ENCODE measurements around the gene MAP4. TPM values are rescaled to one million over a fixed set of nuclear protein-coding genes. Genes with fewer than 3 reads are reported as not detected.

Gene MAP4
- polyA plus RNA-seq, 4 donors = 30.0 to 74.2 (median 55.7) TPM

DNA sequence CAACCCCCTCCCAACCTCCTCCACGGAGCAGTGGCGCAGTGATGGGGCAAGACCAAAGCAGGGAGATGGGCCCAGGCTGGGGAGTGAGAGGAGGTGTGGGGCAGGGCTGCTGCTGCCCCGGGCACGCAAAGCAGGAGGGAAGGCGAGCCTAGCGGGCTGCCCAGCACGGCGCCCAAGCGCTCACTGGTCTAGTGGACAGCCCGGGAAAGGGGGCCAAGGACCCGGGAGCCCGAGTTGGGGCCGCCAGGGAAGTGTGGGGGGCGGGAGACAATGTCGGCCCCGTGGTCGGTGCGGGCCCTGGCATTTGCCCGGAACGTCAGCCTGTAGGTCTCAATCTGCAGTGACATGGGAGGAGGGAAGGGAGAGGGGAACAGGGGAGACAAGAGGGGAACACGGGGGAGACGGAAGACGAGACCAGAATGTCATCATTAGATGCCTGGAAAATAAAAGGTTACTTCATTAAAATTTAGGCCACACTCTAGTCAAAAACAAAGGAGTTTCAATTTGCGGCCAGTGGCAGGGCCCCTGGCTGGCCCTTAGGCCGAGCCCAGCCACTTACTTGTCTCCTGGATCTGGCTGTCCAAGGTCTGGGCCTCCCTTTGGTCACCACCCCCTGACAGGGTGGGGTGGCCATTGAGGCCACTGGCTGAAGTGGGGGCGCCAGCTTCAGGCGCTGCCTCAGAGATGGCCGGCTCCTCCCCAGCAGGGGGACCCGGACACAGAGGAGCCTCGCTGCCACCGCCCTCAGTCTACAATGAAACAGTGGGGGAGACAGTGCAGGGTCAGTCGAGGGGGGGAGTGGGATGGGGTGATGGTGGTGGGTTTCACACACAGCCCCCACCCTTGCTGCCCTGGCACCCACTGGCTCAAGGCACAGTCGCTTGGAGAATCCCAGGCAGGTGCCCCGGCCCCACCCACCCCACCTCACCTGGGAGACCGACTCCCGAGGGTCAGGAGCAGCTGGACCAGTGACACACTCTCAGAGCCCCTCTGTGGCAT, 163.3 kb downstream of the MAP4 start:
- Histone ChIP-seq H3K4me1 (ENCODE audit: control insufficient read depth in 3 of 3, insufficient read depth in 2 of 3, low read depth in 1 of 3, low read length in 2 of 3) (no peaks in the 10 kb centered on the region), H3K4me3 (ENCODE audit: low read depth in 1 of 3, low read length in 3 of 3) (no peak overlapping the region), H3K27me3 (ENCODE audit: control insufficient read depth in 3 of 3, insufficient read depth in 3 of 3, low read length in 3 of 3) (no peaks in the 10 kb centered on the region), H3K9me3 (ENCODE audit: control insufficient read depth in 2 of 2, insufficient read depth in 1 of 2, low read depth in 1 of 2, low read length in 1 of 2) (no peaks in the 10 kb centered on the region), H3K27ac (ENCODE audit: low read depth in 1 of 3, low read length in 2 of 3) (no peak overlapping the region), H3K36me3 (ENCODE audit: control insufficient read depth in 3 of 3, insufficient read depth in 2 of 3, low read depth in 1 of 3, low read length in 3 of 3) (peaks cover 12 to 97% (median 21%) of the 10 kb centered on the region in 3 donors)
- WGBS, 3 donors = 90 to 91% (median 90%) methylated on average over 34 to 36 of the region's 36 CpGs
- DNase-seq (no peak), FAIRE-seq (no peak)

DNA sequence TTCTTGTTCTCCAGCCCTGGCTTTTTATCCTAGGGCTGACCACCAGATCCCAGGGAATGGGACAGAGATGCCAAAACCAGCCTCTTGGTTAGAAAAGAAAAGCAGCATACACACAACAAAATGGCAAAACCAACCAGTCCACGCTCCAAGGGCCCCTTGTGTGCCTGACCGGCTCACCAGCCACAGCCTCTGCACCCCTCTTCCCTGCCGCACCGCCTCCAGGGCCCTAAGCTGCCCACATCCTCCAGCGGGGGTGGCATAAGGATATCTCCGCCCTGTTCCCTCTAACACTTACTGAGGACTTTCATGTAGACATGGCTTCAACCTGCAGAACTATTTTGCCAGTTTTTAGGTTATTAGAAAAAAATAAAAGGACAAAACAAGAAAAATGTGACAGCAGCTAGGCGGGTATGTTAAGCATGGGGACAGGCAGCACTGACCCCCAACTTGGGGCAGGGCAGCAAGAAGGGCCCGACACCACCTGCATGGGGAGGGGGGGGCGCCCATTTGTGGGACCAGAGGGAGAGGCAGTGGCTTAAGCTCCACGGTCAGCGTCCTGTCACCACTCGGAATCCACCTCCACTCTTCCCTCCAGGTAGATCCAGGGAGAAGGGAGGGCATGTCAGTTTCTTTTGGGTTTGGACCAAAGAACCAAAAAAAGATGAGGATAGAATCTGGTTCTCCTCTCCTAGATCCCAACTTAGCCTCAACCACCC, 164.2 kb downstream of the MAP4 start:
- DNase-seq = no peak
- no peak overlapping the region for H3K4me3 ChIP-seq (ENCODE audit: low read depth in 1 of 3, low read length in 3 of 3)
- H3K27me3 ChIP-seq (ENCODE audit: control insufficient read depth in 3 of 3, insufficient read depth in 3 of 3, low read length in 3 of 3) = no peaks in the 10 kb centered on the region
- no peaks in the 10 kb centered on the region for H3K9me3 ChIP-seq (ENCODE audit: control insufficient read depth in 2 of 2, insufficient read depth in 1 of 2, low read depth in 1 of 2, low read length in 1 of 2)
- peaks cover 15 to 100% (median 25%) of the 10 kb centered on the region in 3 donors for H3K36me3 ChIP-seq (ENCODE audit: control insufficient read depth in 3 of 3, insufficient read depth in 2 of 3, low read depth in 1 of 3, low read length in 3 of 3)
- no peak for FAIRE-seq
- WGBS, 3 donors = 90 to 94% (median 93%) methylated on average over 11 to 12 of the region's 12 CpGs
- no peak overlapping the region for H3K27ac ChIP-seq (ENCODE audit: low read depth in 1 of 3, low read length in 2 of 3)
- H3K4me1 ChIP-seq (ENCODE audit: control insufficient read depth in 3 of 3, insufficient read depth in 2 of 3, low read depth in 1 of 3, low read length in 2 of 3) = no peaks in the 10 kb centered on the region

DNA sequence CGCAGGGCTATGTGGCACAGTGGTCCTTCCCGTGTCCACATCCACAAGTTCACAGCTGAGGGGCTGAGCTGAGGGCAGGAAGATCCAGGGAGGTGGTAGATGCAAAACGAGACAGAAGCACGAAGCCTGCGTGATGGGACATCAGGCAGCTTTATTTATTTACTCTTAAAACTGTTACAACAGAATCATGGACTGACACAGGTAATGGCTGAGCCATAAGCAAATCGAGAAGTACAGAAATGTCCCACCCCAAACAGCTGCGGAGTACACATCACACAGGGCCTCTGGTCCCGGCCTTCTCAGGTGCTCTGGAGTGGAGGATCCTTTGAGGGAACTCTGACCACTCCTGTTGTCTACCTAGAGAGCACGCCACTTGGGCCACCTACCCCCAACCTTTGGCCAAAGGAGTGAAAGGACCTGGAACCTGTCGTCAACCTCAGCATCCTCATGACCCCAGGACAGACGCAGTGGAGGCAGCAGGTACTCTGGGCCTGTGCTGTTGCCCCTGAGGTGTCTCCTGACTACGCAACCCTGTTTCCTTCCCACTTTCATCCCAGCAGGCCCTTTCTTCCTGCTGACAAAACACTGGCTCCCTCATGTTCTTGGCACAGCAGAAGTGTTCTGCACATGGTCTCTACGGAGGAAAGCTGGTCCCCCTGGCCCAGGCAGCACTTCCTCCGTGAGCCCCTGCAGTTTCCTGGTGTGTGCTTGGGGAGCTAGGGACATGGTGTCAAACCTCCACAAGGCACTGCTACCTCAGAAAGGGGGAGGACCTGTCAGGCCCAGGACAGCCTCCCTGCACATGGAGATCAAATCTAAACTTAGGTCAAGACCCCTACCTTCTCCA, 165.4 kb downstream of the MAP4 start:
- H3K9me3 ChIP-seq (ENCODE audit: control insufficient read depth in 2 of 2, insufficient read depth in 1 of 2, low read depth in 1 of 2, low read length in 1 of 2) = no peaks in the 10 kb centered on the region
- H3K4me3 ChIP-seq (ENCODE audit: low read depth in 1 of 3, low read length in 3 of 3) = no peak overlapping the region
- no peak for FAIRE-seq
- H3K27ac ChIP-seq (ENCODE audit: low read depth in 1 of 3, low read length in 2 of 3) = no peak overlapping the region
- no peaks in the 10 kb centered on the region for H3K27me3 ChIP-seq (ENCODE audit: control insufficient read depth in 3 of 3, insufficient read depth in 3 of 3, low read length in 3 of 3)
- DNase-seq = no peak
- H3K36me3 ChIP-seq (ENCODE audit: control insufficient read depth in 3 of 3, insufficient read depth in 2 of 3, low read depth in 1 of 3, low read length in 3 of 3) = peaks cover 18 to 100% (median 30%) of the 10 kb centered on the region in 3 donors
- 80 to 82% (median 80%) methylated on average over 14 of the region's 14 CpGs for WGBS, 3 donors
- no peaks in the 10 kb centered on the region for H3K4me1 ChIP-seq (ENCODE audit: control insufficient read depth in 3 of 3, insufficient read depth in 2 of 3, low read depth in 1 of 3, low read length in 2 of 3)

DNA sequence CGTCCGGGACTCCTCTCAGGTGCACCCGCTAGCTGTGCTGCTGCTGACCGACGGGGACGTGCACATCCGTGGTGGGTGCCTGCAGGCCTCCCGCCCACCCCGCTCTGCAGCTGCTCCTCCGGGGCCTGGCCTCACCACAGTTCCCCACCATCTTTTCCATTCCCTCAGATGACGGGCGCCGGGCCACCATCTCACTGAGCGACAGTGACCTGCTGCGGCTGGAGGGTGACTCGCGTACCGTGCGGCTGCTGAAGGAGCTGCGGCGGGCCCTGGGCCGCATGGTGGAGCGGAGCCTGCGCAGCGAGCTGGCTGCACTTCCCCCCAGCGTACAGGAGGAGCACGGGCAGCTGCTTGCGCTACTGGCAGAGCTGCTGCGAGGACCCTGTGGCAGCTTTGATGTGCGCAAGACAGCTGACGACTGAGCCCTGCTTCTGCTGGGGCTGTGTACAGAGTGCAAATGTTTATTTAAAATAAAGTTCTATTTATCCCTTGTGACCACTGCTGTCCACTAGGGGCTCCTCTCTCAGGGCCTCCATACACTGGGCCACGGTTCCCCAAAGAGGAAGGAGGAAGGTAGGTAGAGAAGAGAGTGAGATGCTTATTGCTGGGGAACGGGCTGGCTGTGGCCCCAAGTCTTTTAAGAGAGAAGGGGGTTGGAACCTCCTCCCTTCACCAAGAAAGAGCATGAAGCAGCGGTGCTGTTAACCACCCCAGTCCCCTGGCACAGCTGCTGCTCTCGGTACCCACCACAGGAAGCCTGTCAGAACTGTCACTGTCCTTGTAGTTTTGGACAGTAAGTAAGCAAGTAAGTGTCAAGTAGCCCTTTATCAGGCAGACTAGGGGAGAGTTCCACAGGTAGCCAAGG, 166.3 kb downstream of the MAP4 start:
- no peak overlapping the region for H3K4me3 ChIP-seq (ENCODE audit: low read depth in 1 of 3, low read length in 3 of 3)
- peak; percentile 13 to 26 for DNase-seq
- no peak for FAIRE-seq
- 85 to 89% (median 89%) methylated on average over 34 to 35 of the region's 35 CpGs for WGBS, 3 donors
- H3K4me1 ChIP-seq (ENCODE audit: control insufficient read depth in 3 of 3, insufficient read depth in 2 of 3, low read depth in 1 of 3, low read length in 2 of 3) = no peaks in the 10 kb centered on the region
- H3K36me3 ChIP-seq (ENCODE audit: control insufficient read depth in 3 of 3, insufficient read depth in 2 of 3, low read depth in 1 of 3, low read length in 3 of 3) = peaks cover 20 to 100% (median 31%) of the 10 kb centered on the region in 3 donors
- no peaks in the 10 kb centered on the region for H3K27me3 ChIP-seq (ENCODE audit: control insufficient read depth in 3 of 3, insufficient read depth in 3 of 3, low read length in 3 of 3)
- no peaks in the 10 kb centered on the region for H3K9me3 ChIP-seq (ENCODE audit: control insufficient read depth in 2 of 2, insufficient read depth in 1 of 2, low read depth in 1 of 2, low read length in 1 of 2)
- no peak overlapping the region for H3K27ac ChIP-seq (ENCODE audit: low read depth in 1 of 3, low read length in 2 of 3)

DNA sequence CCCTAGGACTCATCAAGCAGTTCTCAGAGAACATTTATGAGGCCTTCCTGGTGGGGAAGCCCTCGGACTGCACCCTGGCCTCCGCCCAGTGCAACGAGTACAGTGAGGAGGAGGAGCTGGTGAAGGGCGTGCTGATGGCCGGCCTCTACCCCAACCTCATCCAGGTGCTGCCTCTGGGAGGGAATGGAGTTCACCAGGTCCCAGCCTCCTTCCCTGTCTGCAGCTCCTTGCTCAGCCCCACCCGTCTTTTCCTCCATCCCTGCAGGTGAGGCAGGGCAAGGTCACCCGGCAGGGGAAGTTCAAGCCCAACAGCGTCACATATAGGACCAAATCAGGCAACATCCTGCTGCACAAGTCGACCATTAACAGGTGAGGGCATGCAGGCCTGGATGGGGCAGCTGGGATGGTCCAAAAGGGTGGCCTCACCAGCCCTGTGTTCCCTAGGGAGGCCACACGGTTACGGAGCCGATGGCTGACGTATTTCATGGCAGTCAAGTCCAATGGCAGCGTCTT, 167.0 kb downstream of the MAP4 start:
- Histone ChIP-seq H3K27me3 (ENCODE audit: control insufficient read depth in 3 of 3, insufficient read depth in 3 of 3, low read length in 3 of 3) (no peaks in the 10 kb centered on the region), H3K36me3 (ENCODE audit: control insufficient read depth in 3 of 3, insufficient read depth in 2 of 3, low read depth in 1 of 3, low read length in 3 of 3) (peaks cover 18 to 100% (median 33%) of the 10 kb centered on the region in 3 donors), H3K4me1 (ENCODE audit: control insufficient read depth in 3 of 3, insufficient read depth in 2 of 3, low read depth in 1 of 3, low read length in 2 of 3) (no peaks in the 10 kb centered on the region), H3K4me3 (ENCODE audit: low read depth in 1 of 3, low read length in 3 of 3) (no peak overlapping the region), H3K9me3 (ENCODE audit: control insufficient read depth in 2 of 2, insufficient read depth in 1 of 2, low read depth in 1 of 2, low read length in 1 of 2) (no peaks in the 10 kb centered on the region), H3K27ac (ENCODE audit: low read depth in 1 of 3, low read length in 2 of 3) (no peak overlapping the region)
- DNase-seq = peak in 1 of 2 donors; percentile 15
- FAIRE-seq = no peak
- WGBS, 3 donors = 60 to 76% (median 70%) methylated on average over 13 to 14 of the region's 14 CpGs

DNA sequence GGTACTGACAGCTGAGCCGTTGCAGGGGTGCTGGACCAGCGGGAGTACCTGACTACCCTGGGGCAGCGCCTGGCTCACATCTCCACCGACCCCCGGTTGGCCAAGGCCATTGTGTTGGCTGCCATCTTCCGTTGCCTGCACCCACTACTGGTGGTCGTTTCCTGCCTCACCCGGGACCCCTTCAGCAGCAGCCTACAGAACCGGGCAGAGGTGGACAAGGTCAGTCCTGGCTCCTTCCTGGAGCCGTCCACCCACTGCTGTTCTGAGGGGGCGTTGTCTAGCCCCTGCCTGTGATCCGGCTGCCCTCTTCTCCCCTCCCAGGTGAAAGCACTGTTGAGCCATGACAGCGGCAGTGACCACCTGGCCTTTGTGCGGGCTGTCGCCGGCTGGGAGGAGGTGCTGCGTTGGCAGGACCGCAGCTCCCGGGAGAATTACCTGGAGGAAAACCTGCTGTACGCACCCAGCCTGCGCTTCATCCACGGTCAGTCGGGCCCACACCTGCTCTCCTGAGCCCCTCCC, 167.6 kb downstream of the MAP4 start:
- Histone ChIP-seq H3K4me3 (ENCODE audit: low read depth in 1 of 3, low read length in 3 of 3) (no peak overlapping the region), H3K4me1 (ENCODE audit: control insufficient read depth in 3 of 3, insufficient read depth in 2 of 3, low read depth in 1 of 3, low read length in 2 of 3) (no peaks in the 10 kb centered on the region), H3K27ac (ENCODE audit: low read depth in 1 of 3, low read length in 2 of 3) (no peak overlapping the region), H3K36me3 (ENCODE audit: control insufficient read depth in 3 of 3, insufficient read depth in 2 of 3, low read depth in 1 of 3, low read length in 3 of 3) (peaks cover 16 to 100% (median 33%) of the 10 kb centered on the region in 3 donors), H3K27me3 (ENCODE audit: control insufficient read depth in 3 of 3, insufficient read depth in 3 of 3, low read length in 3 of 3) (no peaks in the 10 kb centered on the region), H3K9me3 (ENCODE audit: control insufficient read depth in 2 of 2, insufficient read depth in 1 of 2, low read depth in 1 of 2, low read length in 1 of 2) (no peaks in the 10 kb centered on the region)
- WGBS, 3 donors = 88 to 91% (median 88%) methylated on average over 21 to 23 of the region's 23 CpGs
- FAIRE-seq (no peak), DNase-seq (no peak)

DNA sequence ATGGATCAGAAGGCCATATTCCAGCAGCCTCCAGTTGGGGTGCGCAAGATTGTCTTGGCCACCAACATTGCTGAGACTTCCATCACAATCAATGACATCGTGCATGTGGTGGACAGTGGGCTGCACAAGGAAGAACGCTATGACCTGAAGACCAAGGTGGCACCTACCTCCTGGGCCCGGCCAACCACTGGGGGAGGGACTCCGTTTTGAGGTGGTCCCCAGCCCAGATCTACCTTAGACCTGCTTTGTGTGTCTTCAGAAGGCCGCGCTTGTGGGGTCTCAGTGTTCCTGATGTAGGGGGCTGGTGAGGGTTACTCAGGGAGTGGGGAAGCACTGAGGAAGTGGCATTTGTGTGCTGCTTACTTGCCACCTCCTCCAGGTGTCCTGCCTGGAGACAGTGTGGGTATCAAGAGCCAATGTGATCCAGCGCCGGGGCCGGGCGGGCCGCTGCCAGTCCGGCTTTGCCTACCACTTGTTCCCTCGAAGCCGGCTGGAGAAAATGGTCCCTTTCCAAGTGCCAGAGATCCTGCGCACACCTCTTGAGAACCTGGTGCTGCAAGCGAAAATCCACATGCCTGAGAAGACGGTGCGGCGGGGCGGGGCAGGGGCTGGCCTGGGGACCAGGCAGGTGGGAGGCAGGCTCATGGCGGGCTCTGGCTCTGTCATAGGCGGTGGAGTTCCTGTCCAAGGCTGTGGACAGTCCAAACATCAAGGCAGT, 168.3 kb downstream of the MAP4 start:
- Histone ChIP-seq H3K9me3 (ENCODE audit: control insufficient read depth in 2 of 2, insufficient read depth in 1 of 2, low read depth in 1 of 2, low read length in 1 of 2) (no peaks in the 10 kb centered on the region), H3K4me1 (ENCODE audit: control insufficient read depth in 3 of 3, insufficient read depth in 2 of 3, low read depth in 1 of 3, low read length in 2 of 3) (no peaks in the 10 kb centered on the region), H3K27me3 (ENCODE audit: control insufficient read depth in 3 of 3, insufficient read depth in 3 of 3, low read length in 3 of 3) (no peaks in the 10 kb centered on the region), H3K27ac (ENCODE audit: low read depth in 1 of 3, low read length in 2 of 3) (no peak overlapping the region), H3K36me3 (ENCODE audit: control insufficient read depth in 3 of 3, insufficient read depth in 2 of 3, low read depth in 1 of 3, low read length in 3 of 3) (peaks cover 16 to 100% (median 35%) of the 10 kb centered on the region in 3 donors), H3K4me3 (ENCODE audit: low read depth in 1 of 3, low read length in 3 of 3) (no peak overlapping the region)
- no peak for DNase-seq
- FAIRE-seq = no peak
- 94 to 96% (median 95%) methylated on average over 22 to 23 of the region's 23 CpGs for WGBS, 3 donors
